NCI-H82 treated with DMSO at 0.1 percent for 48 hours (cell line): ENCODE results near the gene IRF4.

Experiments
- DNase-seq: peaks from one replicate; lab custom pipeline; 2025; ENCODE audit not compliant: unreplicated experiment; lab: John Stamatoyannopoulos, UW

IRF4 gene

DNA sequence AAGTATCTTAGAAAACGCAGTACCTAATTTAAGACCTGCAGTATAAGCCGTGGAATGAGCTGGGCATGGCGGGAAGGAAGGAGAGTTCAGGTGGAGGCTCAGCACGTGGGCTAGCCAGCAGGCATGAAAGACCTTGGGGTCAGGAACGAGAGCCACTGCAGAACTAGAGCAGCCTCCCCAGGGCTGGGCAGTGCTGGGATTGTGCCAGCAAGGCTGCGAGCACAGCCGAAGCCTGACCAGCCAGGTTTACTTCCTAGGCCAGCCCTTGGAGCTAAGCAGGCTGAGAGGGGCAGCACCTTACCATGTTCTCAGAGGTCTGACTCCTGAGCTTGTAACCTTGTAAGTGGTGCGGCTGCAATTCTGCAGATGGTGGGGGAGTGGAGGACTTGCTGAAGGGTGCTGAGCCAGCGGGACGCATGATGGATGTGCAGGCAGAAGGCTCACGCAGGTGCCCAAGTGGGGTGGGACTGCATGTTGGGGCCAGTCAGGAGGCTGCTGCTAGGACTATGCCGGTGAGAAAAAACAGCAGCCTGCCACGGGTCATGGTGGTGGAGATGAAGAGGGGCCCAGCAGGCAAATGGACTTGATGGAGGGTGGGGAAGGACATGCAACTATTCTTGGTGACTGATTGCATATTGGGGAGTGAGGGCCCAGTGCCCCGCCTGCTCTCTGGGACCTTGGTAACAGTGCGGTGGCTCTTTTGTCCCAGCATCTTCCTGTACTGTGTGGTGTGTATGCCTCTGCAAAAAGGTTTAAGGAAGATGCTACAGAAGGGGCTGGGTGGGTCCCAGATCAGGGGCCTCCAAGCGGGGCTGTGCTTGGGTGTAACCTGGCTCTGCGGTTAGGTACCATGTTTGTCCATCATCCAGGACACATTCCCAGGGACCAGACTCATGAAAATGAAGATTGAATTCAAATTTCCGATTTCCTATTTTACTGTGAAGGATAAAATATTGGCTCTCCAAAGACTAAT is 37.6 kb upstream of the IRF4 start:
- no peak for DNase-seq

GRCh38 chr6:354631-355280 is 36.8 kb upstream of the IRF4 start:
- no peak for DNase-seq

DNA sequence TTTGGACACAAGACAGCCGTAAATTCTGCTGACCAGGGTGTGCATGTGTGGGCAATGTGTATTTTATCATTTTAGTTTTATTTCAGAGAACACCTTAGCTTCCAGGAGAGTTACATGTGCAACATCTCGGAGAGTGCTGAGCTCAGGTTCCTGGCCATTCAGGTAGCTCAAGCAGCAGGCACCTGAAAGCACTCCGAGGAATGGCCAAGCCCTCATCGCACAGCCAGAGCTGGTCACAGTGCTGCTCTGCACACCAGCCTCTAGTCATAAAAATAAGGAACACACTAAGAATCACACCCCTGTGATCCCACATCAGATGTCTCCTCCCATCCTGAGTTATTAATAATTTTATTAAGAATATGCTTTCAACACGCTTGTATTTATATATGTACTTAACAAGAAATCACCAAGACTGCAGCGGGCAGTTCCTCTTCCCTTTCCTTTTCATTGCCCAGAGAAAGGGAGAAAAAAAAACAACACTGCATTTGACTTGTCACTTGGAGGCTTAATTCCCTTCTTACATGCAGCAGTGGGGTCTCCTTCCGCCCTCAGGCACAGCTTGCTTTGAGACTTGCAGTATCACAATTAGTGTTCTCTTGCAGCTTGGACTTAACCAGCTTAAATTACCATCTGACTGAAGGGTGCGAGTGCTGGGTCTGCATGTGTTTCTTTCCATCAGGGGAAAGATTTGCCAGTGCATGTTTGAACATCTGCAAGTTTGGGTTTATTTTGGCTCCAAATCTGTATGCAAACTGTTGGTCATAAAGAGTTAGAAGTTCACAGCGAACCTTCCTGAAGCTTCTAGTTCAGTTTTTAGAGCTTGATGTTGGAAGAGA is 36.0 kb upstream of the IRF4 start:
- no peak for DNase-seq

- DNase-seq = no peak
Measured at GRCh38 chr6:356828-357251, 34.7 kb upstream of the IRF4 start.

DNA sequence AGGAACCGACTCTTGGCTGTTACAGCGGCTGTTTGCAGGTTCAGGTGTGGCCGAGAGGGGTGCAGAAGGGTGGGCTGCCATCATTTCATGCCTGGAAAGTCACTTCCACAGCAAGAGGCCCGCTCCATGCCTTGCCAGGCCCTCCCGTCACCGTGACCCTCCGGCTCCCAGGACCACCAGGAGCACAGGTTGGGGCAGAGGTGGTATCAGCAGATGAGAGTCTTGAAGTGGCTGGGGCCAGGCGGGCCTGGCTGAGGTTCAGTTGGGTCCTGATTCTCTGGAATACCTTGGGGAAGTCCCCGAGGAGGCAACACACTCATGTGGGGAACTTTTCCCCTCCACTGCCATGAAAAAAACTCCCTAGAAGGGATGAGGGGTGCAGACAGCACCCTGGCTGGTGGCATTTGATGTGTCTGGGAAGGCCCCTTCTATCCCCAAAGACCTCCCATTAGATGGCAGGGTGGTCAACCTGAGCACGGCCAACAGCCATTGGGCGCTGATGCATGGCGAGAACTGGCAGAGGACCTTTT is 34.2 kb upstream of the IRF4 start:
- no peak for DNase-seq

DNA sequence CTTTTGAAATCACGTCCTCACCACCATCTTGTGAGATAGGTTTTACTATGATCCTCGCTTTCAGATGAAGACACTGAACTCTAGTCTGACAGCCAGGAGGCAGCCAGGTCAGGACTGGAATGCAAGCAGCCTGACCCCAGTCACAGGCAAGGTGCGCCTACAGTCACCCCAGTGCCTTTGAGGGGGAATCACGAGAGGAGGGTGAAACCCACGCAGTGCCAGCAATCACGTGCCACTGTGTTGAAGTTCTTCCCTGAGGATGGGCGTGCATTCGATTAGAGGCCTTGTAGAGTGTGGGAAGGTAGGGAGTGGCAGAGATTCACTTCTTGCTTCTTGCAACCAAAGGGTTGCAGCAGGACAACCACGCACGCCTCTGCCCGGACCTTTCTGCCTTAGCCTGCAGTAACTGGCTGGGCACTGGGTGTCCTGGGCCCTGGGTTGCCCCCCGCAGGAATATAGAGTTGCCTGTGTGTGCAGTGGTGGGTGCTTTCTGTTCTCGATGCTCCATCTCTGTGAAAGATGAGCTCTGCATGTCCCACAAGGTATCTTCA is 33.7 kb upstream of the IRF4 start:
- DNase-seq = no peak

- no peak for DNase-seq
Measured at GRCh38 chr6:358432-358831, 33.1 kb upstream of the IRF4 start.

DNA sequence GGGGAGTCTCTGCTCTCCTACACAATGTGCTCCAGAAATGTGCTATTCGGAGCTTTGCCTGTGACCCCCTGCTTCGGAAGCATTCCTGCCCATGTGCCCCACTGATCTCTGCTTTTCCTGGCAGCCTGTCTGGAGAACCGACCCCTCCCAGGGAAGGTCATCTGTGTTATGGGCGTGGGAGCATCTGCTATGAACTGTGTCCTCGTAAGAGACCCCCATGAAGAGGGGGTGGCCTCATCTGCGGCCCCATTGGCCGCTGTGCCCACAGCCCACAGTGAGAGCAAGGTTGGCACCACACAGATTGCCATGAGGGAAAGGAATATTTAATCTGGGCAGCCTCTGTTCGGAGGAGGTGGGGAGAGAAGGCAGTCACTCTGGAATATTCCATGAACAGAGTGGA is 32.7 kb upstream of the IRF4 start:
- DNase-seq = no peak

DNA sequence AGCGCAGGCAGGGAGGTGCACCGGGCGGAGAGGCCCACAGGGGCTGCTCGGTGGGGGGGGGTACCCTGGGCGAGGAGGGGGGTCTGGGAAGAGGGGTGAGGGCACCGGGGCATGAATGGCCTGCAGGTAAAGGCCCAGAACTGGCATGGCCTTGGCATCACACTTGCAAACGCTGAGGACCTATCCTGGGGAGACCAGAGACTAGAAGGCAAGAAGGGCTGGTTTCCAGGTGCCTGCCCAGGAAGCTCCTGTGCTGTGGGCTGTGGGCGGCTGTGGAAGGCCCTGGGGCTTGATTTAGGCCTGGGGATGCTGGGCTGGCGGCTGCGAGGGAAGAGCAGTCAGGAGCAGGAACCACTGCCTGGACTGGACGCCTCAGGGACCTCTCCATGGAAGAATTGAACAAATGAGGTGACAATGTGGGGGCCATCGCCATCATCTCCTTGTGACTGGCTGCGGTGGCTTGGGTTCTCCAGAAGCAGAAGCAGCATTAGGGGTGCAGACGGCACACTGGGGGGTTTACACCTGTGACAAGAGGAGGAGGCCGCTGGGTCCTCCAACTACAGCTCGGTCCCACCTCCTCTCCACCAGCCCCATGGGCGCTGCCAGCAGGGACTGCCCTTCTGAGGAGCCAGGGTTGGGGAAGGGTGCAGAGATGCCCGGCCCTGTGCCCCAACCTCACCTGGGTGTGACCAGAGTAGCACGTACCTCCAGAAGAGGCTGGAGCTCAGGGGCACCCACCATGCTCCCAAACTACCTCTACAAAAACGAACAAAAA is 32.1 kb upstream of the IRF4 start:
- DNase-seq = no peak

DNA sequence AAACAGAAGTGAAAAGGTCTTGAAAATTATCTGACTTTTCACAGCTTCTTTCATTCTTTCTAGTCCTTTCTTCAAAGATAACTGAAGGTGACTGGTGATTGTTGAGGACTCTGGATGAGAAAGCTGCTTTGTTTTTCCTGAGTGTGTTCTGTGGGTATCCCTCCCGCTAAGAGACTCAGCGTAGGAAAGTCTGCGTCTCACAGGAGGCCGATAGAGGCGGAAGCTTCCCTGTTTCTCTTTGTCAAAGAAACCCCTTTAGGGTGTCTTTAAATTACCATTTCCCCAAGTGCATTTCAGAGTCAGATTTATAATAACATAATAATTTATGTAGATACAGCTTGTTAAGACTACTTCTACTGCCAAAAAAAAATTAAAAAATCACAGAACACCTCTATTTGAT is 31.2 kb upstream of the IRF4 start:
- DNase-seq = no peak

DNA sequence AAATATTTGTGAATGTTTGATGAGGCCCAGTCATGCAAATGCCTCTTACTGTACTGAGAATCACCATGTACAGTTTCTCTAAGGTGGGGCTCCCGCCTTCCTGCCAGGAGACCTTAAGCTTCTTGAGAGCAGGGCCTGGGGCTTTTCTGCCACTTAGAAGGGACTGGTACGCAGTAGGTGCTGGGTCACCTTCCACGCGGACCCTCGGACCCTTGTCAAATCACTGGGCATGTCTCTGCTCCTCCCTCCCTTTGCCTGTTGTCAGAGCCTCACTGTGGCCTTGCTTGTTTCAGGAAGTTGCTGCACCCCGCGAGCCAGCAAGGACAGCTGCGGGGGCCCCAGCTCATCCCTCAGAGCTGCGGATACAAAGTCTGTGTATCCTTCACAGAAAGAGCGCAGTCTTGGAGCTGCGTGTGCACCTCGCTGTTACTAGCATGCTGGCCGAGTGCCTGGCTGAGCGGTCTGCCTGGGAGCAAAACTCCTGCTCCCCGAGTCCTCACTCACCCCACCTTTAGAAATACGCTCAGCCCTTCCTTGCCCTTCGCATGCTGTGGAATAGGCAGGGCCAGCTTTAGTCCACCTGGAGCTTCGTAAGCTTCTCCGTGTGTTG is 30.7 kb upstream of the IRF4 start:
- no peak for DNase-seq

DNA sequence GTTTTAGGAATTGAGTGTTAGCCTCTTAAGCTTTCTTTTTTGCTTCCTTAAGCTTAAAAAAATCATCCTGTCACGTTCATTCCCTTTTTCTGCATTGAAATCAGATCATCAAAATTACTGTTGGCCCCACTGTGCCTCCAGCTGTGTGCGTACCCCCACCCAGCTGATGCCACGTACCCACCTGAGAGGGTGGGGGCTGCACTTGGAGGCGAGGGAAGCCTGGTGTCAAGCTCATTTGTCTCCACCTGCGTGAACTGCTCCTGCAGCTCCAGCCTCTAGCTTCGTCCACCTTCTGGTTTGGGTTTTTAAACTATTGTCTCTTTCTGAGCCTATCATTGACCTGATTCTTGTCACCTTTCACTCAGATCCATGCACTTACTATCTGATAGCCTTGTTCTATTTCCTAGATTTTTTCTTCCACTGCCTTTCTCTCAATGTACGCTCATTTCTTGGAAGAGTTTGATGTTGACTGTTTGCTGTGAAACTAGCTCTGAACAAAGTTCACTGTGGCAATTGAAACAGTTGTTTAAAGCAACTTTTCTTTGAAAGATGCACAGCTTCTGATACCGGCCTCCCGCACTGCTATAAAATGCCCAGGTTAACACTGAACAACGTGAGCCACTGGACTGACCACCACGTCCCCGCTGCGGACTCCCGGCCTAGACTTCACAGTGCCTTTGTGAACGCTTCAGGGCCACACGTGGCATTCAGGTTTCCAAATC is 30.0 kb upstream of the IRF4 start:
- no peak for DNase-seq

DNA sequence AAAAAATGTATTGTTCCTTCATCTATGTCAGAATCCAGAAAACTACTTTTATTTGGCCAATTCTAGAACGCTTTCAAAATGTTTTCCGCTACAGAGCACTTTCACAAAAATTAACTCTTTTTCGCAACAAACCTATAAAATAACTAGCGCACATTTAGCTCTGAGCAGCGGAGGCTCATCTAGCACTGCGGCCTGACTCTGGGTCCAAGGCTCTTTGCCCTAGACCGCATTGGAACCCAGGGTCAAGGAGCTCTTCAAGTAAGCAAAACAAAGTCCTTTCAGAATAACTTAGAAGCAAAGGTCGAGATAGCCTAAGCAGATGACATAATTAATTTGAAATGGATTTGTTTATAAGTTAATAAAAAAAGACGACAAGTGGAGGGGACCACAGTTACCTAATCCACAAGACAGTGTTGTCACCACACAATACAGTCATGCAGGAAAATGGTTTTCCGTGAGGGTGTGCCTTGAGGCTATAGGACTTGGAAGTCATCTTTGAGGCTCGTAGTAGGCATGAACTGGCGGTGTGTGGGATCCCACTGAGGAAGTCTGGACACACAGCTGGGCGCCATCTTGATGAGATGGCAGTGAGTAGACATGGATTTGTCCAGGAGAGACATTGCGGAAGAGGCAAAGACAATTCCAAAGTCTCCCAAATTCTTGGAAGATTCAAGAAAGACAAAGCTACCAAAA is 29.2 kb upstream of the IRF4 start:
- DNase-seq = no peak

GRCh38 chr6:362924-363249 is 28.7 kb upstream of the IRF4 start:
- DNase-seq = no peak

- no peak for DNase-seq
Measured at GRCh38 chr6:363291-363690, 28.3 kb upstream of the IRF4 start.

- DNase-seq = no peak
Measured at GRCh38 chr6:363909-364308, 27.6 kb upstream of the IRF4 start.

- DNase-seq = no peak
Measured at GRCh38 chr6:364609-365540, 26.7 kb upstream of the IRF4 start.

GRCh38 chr6:365835-366234 is 25.7 kb upstream of the IRF4 start:
- DNase-seq = no peak
